ENCODE results near the gene ZCCHC24.

- TF ChIP-seq CTCF (IDR thresholded peaks at IDR 0.05) (no peak), POLR2A (IDR thresholded peaks at IDR 0.05) (no peak)
These were observed 51.4 kb downstream of the ZCCHC24 start for GRCh38 chr10:79393924-79394610.

All from Peyer's patch (tissue), 4 donors.